ENCODE results near the gene LIF. TPM values are rescaled to one million over a fixed set of nuclear protein-coding genes. Genes with fewer than 3 reads are reported as not detected.

The LIF gene
- 18.2 to 40.8 TPM (median 35.2 TPM) in 5 replicates for total RNA-seq (2022; extraction: Qiagen RNA extraction; ENCODE audit: low read depth)

GRCh38 chr22:30245985-30246813, at the start of gene LIF:
TSS of gene LIF (minus strand) at chr22:30246759. CDS start at chr22:30246695, 64 bp downstream.

GRCh38 chr22:30289141-30289979, 42.8 kb upstream of the LIF start, which contains the start of gene CASTOR1:
TSS of gene CASTOR1 (minus strand) at chr22:30289505. CDS start at chr22:30289497, 8 bp downstream.

GRCh38 chr22:30266445-30267381, 20.2 kb upstream of the LIF start, which contains the start of gene OSM:
TSS of gene OSM (minus strand) at chr22:30266851. CDS start at chr22:30266799, 52 bp downstream.

Other genes with a start within 250 kb of the LIF start
- gene HORMAD2, start 166.3 kb downstream of the LIF start, total RNA-seq (2022; extraction: Qiagen RNA extraction; ENCODE audit: low read depth) = not detected in 5 replicates
- not detected in 5 replicates for gene OSM, start 20.1 kb upstream of the LIF start, total RNA-seq (2022; extraction: Qiagen RNA extraction; ENCODE audit: low read depth)
- gene CASTOR1, start 42.7 kb upstream of the LIF start, total RNA-seq (2022; extraction: Qiagen RNA extraction; ENCODE audit: low read depth) = 3.2 to 7.1 TPM (median 5.3 TPM) in 5 replicates
- gene TBC1D10A, start 80.2 kb upstream of the LIF start, total RNA-seq (2022; extraction: Qiagen RNA extraction; ENCODE audit: low read depth) = 5.5 to 12.6 TPM (median 10.0 TPM) in 5 replicates
- gene SF3A1, start 110.1 kb upstream of the LIF start, total RNA-seq (2022; extraction: Qiagen RNA extraction; ENCODE audit: low read depth) = 43.1 to 76.7 TPM (median 62.6 TPM) in 5 replicates
- gene CCDC157, start 110.2 kb upstream of the LIF start, total RNA-seq (2022; extraction: Qiagen RNA extraction; ENCODE audit: low read depth) = 2.0 to 3.6 TPM (median 2.8 TPM) in 5 replicates
- gene RNF215, start 140.7 kb upstream of the LIF start, total RNA-seq (2022; extraction: Qiagen RNA extraction; ENCODE audit: low read depth) = 14.0 to 23.1 TPM (median 21.0 TPM) in 5 replicates
- 32.9 to 67.2 TPM (median 52.6 TPM) in 5 replicates for gene SEC14L2, start 150.3 kb upstream of the LIF start, total RNA-seq (2022; extraction: Qiagen RNA extraction; ENCODE audit: low read depth)
- gene MTFP1, start 179.0 kb upstream of the LIF start, total RNA-seq (2022; extraction: Qiagen RNA extraction; ENCODE audit: low read depth) = 51.7 to 73.6 TPM (median 71.2 TPM) in 5 replicates
- not detected in 5 replicates for gene SEC14L3, start 225.3 kb upstream of the LIF start, total RNA-seq (2022; extraction: Qiagen RNA extraction; ENCODE audit: low read depth)

Data from A549 treated with ZK216348 at 1 μM for 4 hours (cell line).